Gastrocnemius medialis (tissue), 4 donors: ENCODE measurements around the gene GTF3C6. TPM values are rescaled to one million over a fixed set of nuclear protein-coding genes. Genes with fewer than 3 reads are reported as not detected.

ENCODE experiments used
- ATAC-seq, 2 donors: fragments of 150-250 bp; one replicate each; pipeline ENCODE4 v1.9.1; 2016
- DNase-seq, 2 donors: peaks; one replicate each; pipeline ENCODE4 v3.0.0-alpha.2; 2019
- H3K27ac ChIP-seq, 4 donors: fragments of 200-600 bp; sonication (generic); 1 replicate in 1 of 4; 2 replicates in 3 of 4; pipeline ENCODE4 v1.5.1; 2016 to 2018; ENCODE audit warnings: mild to moderate bottlenecking in 2 of 4, moderate library complexity in 1 of 4
- H3K27me3 ChIP-seq, 3 donors: fragments of 200-600 bp; sonication (generic) in 2 of 3; 1 replicate in 1 of 3; 2 replicates in 2 of 3; pipeline versions ENCODE4 v1.5.1 to v1.6.0; 2016 to 2019; ENCODE audit warnings: mild to moderate bottlenecking in 1 of 3, moderate library complexity in 1 of 3
- H3K36me3 ChIP-seq, 2 donors: fragments of 200-600 bp; sonication (generic) in 1 of 2; one replicate each; pipeline ENCODE4 v1.5.1; 2017 to 2018
- H3K4me1 ChIP-seq, 2 donors: fragments of 200-600 bp; sonication (generic) in 1 of 2; one replicate each; pipeline ENCODE4 v1.5.1; 2016 to 2017; ENCODE audit warnings: mild to moderate bottlenecking in 2 of 2
- H3K4me3 ChIP-seq, 4 donors: fragments of 200-600 bp; sonication (generic) in 3 of 4; 1 replicate in 1 of 4; 2 replicates in 3 of 4; pipeline ENCODE4 v1.5.1; 2016 to 2019; ENCODE audit warnings: mild to moderate bottlenecking in 2 of 4
- H3K9me3 ChIP-seq, 3 donors: fragments of 200-600 bp; sonication (generic) in 2 of 3; 1 replicate in 1 of 3; 2 replicates in 2 of 3; pipeline ENCODE4 v1.5.1; 2016 to 2019
- POLR2A ChIP-seq, 2 donors: fragments of 450-650 bp; IDR thresholded peaks; one replicate each; pipeline ENCODE4 v1.6.1; 2017; ENCODE audit warnings: antibody characterized with exemption in 2 of 2, mild to moderate bottlenecking in 2 of 2, moderate library complexity in 2 of 2
- in situ Hi-C, 4 donors: fragments of 200-750 bp; cut with MboI; loops; one replicate each; pipeline versions ENCODE4 v1.15.0 to v1.8.0; 2017; ENCODE audit warnings: low sequenced_read_pairs in 4 of 4
- intact Hi-C: fragments of 100-400 bp; cut with DNase I; formaldehyde crosslinking; loops from one replicate; pipeline ENCODE4 v1.15.1; 2023; ENCODE audit warnings: low total_unique reads
- total RNA-seq, 4 donors: library from RNA; depleted of rRNA; stranded (reverse); fragments of >200 nt; gene quantifications; one replicate each; pipeline versions ENCODE4 v1.1.0 to v1.2.3, GENCODE V29; 2016
- TF ChIP-seq, protein P1 (sequence below), 5 experiments: fragments of 450-650 bp in 3 of 5; fragments of 200-600 bp in 2 of 5; sonication (generic) in 2 of 5; IDR thresholded peaks in 4 of 5; conservative IDR thresholded peaks in 1 of 5; 1 replicate in 4 of 5; 2 replicates in 1 of 5; pipeline ENCODE4 v1.5.1; 2016 to 2019; ENCODE audit warnings: antibody characterized with exemption in 5 of 5, mild to moderate bottlenecking in 3 of 5, moderate library complexity in 3 of 5

GTF3C6 gene
- total RNA-seq, 4 donors from 2014 or later = 76.7 to 105 (median 82.4) TPM

- intact Hi-C loops (no loop called here), in situ Hi-C loops (loop anchor here in 1 of 4 donors (25.0 kb wide), 1 partner anchor 1284 kb away; the partner anchor contains the start of genes AK9 and FIG4)
- Histone ChIP-seq H3K27me3 (no peaks in the 10 kb centered on the region), H3K36me3 (peaks cover 0 to 23% of the 10 kb centered on the region in 2 donors), H3K27ac (no peak overlapping the region), H3K9me3 (no peaks in the 10 kb centered on the region), H3K4me3 (no peak overlapping the region), H3K4me1 (no peaks in the 10 kb centered on the region)
- no peak for TF ChIP-seq POLR2A (IDR thresholded peaks at IDR 0.05)
- TF ChIP-seq, protein P1, sequence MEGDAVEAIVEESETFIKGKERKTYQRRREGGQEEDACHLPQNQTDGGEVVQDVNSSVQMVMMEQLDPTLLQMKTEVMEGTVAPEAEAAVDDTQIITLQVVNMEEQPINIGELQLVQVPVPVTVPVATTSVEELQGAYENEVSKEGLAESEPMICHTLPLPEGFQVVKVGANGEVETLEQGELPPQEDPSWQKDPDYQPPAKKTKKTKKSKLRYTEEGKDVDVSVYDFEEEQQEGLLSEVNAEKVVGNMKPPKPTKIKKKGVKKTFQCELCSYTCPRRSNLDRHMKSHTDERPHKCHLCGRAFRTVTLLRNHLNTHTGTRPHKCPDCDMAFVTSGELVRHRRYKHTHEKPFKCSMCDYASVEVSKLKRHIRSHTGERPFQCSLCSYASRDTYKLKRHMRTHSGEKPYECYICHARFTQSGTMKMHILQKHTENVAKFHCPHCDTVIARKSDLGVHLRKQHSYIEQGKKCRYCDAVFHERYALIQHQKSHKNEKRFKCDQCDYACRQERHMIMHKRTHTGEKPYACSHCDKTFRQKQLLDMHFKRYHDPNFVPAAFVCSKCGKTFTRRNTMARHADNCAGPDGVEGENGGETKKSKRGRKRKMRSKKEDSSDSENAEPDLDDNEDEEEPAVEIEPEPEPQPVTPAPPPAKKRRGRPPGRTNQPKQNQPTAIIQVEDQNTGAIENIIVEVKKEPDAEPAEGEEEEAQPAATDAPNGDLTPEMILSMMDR (IDR thresholded peaks at IDR 0.05 in 4 of 5, conservative IDR thresholded peaks at IDR 0.05 in 1 of 5) = no peak
- ATAC-seq (no peak), DNase-seq (no peak)
Measured at GRCh38 chr6:110971468-110971867, 13.0 kb downstream of the GTF3C6 start.

DNA sequence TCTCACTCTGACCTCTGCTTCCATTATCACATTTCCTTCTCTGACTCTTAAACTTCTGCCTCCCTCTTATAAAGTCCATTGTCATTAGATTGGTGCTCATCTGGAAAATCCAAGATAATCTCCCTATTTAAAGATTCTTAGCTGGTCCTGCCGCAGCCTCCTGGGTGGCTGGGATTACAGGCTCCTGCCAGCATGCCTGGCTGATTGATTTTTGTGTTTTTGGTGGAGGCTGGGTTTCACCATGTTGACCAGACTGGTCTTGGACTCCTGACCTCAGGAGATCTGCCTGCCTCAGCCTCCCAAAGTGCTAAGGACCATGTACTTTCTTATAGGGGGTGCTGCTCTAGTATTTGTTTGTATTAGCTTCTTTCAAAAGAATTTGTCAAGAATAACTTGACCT, 18.1 kb downstream of the GTF3C6 start:
- H3K4me3 ChIP-seq = no peak overlapping the region
- H3K9me3 ChIP-seq = no peaks in the 10 kb centered on the region
- intact Hi-C loops = no loop called here
- no peaks in the 10 kb centered on the region for H3K36me3 ChIP-seq
- H3K27ac ChIP-seq = no peak overlapping the region
- DNase-seq (no peak), ATAC-seq (no peak)
- in situ Hi-C loops = no loop called here
- no peaks in the 10 kb centered on the region for H3K4me1 ChIP-seq
- no peaks in the 10 kb centered on the region for H3K27me3 ChIP-seq
- TF ChIP-seq, protein P1 (IDR thresholded peaks at IDR 0.05 in 4 of 5, conservative IDR thresholded peaks at IDR 0.05 in 1 of 5) = no peak
- no peak for TF ChIP-seq POLR2A (IDR thresholded peaks at IDR 0.05)

GRCh38 chr6:110979565-110980101, 21.1 kb downstream of the GTF3C6 start:
- in situ Hi-C loops = no loop called here
- Histone ChIP-seq H3K27ac (no peak overlapping the region), H3K4me3 (no peak overlapping the region), H3K9me3 (no peaks in the 10 kb centered on the region), H3K4me1 (peaks cover 0 to 9% of the 10 kb centered on the region in 2 donors), H3K27me3 (no peaks in the 10 kb centered on the region), H3K36me3 (no peaks in the 10 kb centered on the region)
- ATAC-seq = no peak
- TF ChIP-seq POLR2A (IDR thresholded peaks at IDR 0.05) = no peak
- TF ChIP-seq, protein P1 (IDR thresholded peaks at IDR 0.05 in 4 of 5, conservative IDR thresholded peaks at IDR 0.05 in 1 of 5) = no peak
- intact Hi-C loops = loop anchor here (5.0 to 10.0 kb wide), 2 partner anchors 162 to 795 kb away; partner anchors contain the start of genes CDC40 and CDK19
- no peak for DNase-seq

- Histone ChIP-seq H3K27ac (no peak overlapping the region), H3K4me1 (peaks cover 0 to 9% of the 10 kb centered on the region in 2 donors), H3K27me3 (no peaks in the 10 kb centered on the region), H3K36me3 (peaks cover 0 to 4% of the 10 kb centered on the region in 2 donors), H3K9me3 (no peaks in the 10 kb centered on the region), H3K4me3 (no peak overlapping the region)
- in situ Hi-C loops (no loop called here), intact Hi-C loops (loop anchor here (5.0 to 10.0 kb wide), 2 partner anchors 163 to 795 kb away; partner anchors contain the start of genes CDC40 and CDK19)
- no peak for ATAC-seq
- no peak for DNase-seq
- no peak for TF ChIP-seq POLR2A (IDR thresholded peaks at IDR 0.05)
- TF ChIP-seq, protein P1 (IDR thresholded peaks at IDR 0.05 in 4 of 5, conservative IDR thresholded peaks at IDR 0.05 in 1 of 5) = no peak
Measured at GRCh38 chr6:110980227-110980626, 21.7 kb downstream of the GTF3C6 start.
